GM18498 (cell line): ENCODE results near the gene INAFM2.

ENCODE experiments used
- ATAC-seq: cut with Tn5 transposase; IDR thresholded peaks from one replicate; pipeline ENCODE4 v1.9.1; 2021; ENCODE audit warnings: mild to moderate bottlenecking, moderate library complexity; ENCODE audit not compliant: unreplicated experiment

The INAFM2 gene

GRCh38 chr15:40323239-40323952 lies at the start of gene INAFM2:
TSS of gene INAFM2 (plus strand) at chr15:40323692. CDS start at chr15:40324056, 364 bp downstream.
- ATAC-seq, result peak; percentile 87

- no peak for ATAC-seq
Measured at GRCh38 chr15:40274350-40275274, 48.9 kb upstream of the INAFM2 start.

- ATAC-seq, result no peak
Measured at GRCh38 chr15:40275523-40275922, 48.0 kb upstream of the INAFM2 start.

- no peak for ATAC-seq
Measured at GRCh38 chr15:40275954-40276353, 47.5 kb upstream of the INAFM2 start.

GRCh38 chr15:40276927-40277326 lies 46.6 kb upstream of the INAFM2 start:
- no peak for ATAC-seq

- no peak for ATAC-seq
Measured at GRCh38 chr15:40277471-40277870, 46.0 kb upstream of the INAFM2 start.

GRCh38 chr15:40278026-40278425 lies 45.5 kb upstream of the INAFM2 start:
- no peak for ATAC-seq

- ATAC-seq, result peak; percentile 37
Measured at GRCh38 chr15:40279437-40280141, 43.9 kb upstream of the INAFM2 start.

- ATAC-seq, result no peak
Measured at GRCh38 chr15:40280260-40281056, 43.0 kb upstream of the INAFM2 start.

- ATAC-seq, result no peak
Measured at GRCh38 chr15:40281057-40281800, 42.3 kb upstream of the INAFM2 start.

- no peak for ATAC-seq
Measured at GRCh38 chr15:40281801-40282146, 41.7 kb upstream of the INAFM2 start.

- peak; percentile 44 for ATAC-seq
Measured at GRCh38 chr15:40282147-40282868, 41.2 kb upstream of the INAFM2 start.

- peak; percentile 46 for ATAC-seq
Measured at GRCh38 chr15:40282869-40283614, 40.5 kb upstream of the INAFM2 start, which contains the start of gene ANKRD63. TSS of gene ANKRD63 (minus strand) at chr15:40283064. CDS start at chr15:40282586, 478 bp downstream.

GRCh38 chr15:40283615-40284300 lies 39.7 kb upstream of the INAFM2 start:
- ATAC-seq, result no peak

GRCh38 chr15:40285151-40285550 lies 38.3 kb upstream of the INAFM2 start:
- no peak for ATAC-seq

- ATAC-seq, result no peak
Measured at GRCh38 chr15:40285554-40286011, 37.9 kb upstream of the INAFM2 start.

- ATAC-seq, result no peak
Measured at GRCh38 chr15:40286061-40286532, 37.4 kb upstream of the INAFM2 start.

- no peak for ATAC-seq
Measured at GRCh38 chr15:40286794-40287193, 36.7 kb upstream of the INAFM2 start.
